ENCODE results near the gene ACACA.
"Not testable (repeated sequence)": the region's sequence is repeated elsewhere in the genome, so short reads cannot be mapped to it uniquely, and the experiment has no call there.

ACACA gene

GRCh38 chr17:37346863-37347402 is 59.7 kb downstream of the ACACA start:
- H3K27me3 Mint-ChIP-seq, H3K27ac Mint-ChIP-seq, H3K4me1 Mint-ChIP-seq, H3K4me3 Mint-ChIP-seq, H3K9me3 Mint-ChIP-seq, DNase-seq, CTCF ChIA-PET: not testable (repeated sequence)
- peaks cover 11% of the 10 kb centered on the region for H3K36me3 Mint-ChIP-seq

GRCh38 chr17:37344519-37344918 is 62.1 kb downstream of the ACACA start:
- Mint-ChIP-seq H3K9me3 (no peaks in the 10 kb centered on the region), H3K4me3 (no peak overlapping the region), H3K4me1 (peaks cover 3% of the 10 kb centered on the region), H3K27ac (no peak overlapping the region), H3K27me3 (no peaks in the 10 kb centered on the region), H3K36me3 (peaks cover 13% of the 10 kb centered on the region)
- CTCF ChIA-PET: no interaction called here
- DNase-seq: no peak

DNA sequence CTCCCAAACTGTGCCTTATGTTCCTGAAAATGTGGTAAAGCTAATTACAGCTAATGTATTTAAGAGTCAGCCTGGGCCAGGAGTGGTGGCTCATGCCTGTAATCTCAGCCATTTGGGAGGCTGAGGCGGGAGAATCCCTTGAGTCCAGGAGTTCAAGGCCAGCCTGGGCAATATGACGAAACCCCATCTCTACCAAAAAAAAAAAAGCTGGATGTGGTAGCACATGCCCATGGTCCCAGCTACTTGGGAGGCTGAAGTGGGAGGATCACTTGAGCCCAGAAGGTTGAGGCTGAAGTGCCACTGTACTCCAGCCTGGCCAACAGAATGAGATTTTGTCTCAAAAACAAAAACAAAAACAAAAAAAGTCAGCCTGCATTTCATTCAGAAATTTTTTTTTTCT is 64.0 kb downstream of the ACACA start:
- CTCF ChIA-PET: interaction anchor here (0.6 kb wide), 1 partner anchor 240 kb away, joined by 4 read pairs; no protein-coding TSS in a partner anchor
- H3K4me3 Mint-ChIP-seq: no peak overlapping the region
- H3K9me3 Mint-ChIP-seq: no peaks in the 10 kb centered on the region
- DNase-seq: no peak
- no peak overlapping the region for H3K27ac Mint-ChIP-seq
- no peaks in the 10 kb centered on the region for H3K27me3 Mint-ChIP-seq
- H3K4me1 Mint-ChIP-seq: peaks cover 3% of the 10 kb centered on the region
- peaks cover 15% of the 10 kb centered on the region for H3K36me3 Mint-ChIP-seq

GRCh38 chr17:37340804-37341203 is 65.8 kb downstream of the ACACA start:
- DNase-seq: no peak
- no peaks in the 10 kb centered on the region for H3K27me3 Mint-ChIP-seq
- H3K4me3 Mint-ChIP-seq: no peak overlapping the region
- peaks cover 3% of the 10 kb centered on the region for H3K4me1 Mint-ChIP-seq
- H3K36me3 Mint-ChIP-seq: peaks cover 10% of the 10 kb centered on the region
- no peak overlapping the region for H3K27ac Mint-ChIP-seq
- H3K9me3 Mint-ChIP-seq: no peaks in the 10 kb centered on the region
- CTCF ChIA-PET: interaction anchor here (1.9 kb wide), 1 partner anchor 32 kb away, joined by 4 read pairs; no protein-coding TSS in a partner anchor

- Mint-ChIP-seq H3K27ac (no peak overlapping the region), H3K27me3 (no peaks in the 10 kb centered on the region), H3K36me3 (peaks cover 10% of the 10 kb centered on the region), H3K4me1 (no peaks in the 10 kb centered on the region), H3K4me3 (no peak overlapping the region), H3K9me3 (no peaks in the 10 kb centered on the region)
- CTCF ChIA-PET: interaction anchor here (1.9 kb wide), 1 partner anchor 34 kb away, joined by 4 read pairs; no protein-coding TSS in a partner anchor
- DNase-seq: no peak
Observed at GRCh38 chr17:37339321-37339720, 67.3 kb downstream of the ACACA start.

DNA sequence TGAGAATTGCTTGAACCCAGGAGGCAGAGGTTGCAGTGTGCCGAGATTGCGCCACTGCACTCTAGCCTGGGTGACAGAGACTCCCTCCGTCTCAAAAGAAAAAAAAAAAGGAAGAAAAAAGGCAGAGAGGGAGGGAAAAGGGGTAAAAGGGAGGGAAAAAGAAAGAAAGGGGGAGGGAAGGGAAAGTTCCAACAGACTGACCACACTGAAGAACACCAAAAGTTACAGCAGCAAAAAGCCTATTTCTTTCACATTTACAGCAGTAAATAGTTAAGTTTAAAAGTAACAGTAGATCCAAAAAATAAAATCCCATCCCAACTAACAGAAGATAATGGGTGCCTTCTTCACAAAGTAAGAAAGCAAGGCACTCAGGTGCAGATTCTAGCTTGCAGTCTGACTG is 67.8 kb downstream of the ACACA start:
- no peak for DNase-seq
- no peak overlapping the region for H3K4me3 Mint-ChIP-seq
- H3K4me1 Mint-ChIP-seq: no peaks in the 10 kb centered on the region
- peaks cover 10% of the 10 kb centered on the region for H3K36me3 Mint-ChIP-seq
- H3K27ac Mint-ChIP-seq: no peak overlapping the region
- no peaks in the 10 kb centered on the region for H3K9me3 Mint-ChIP-seq
- no peaks in the 10 kb centered on the region for H3K27me3 Mint-ChIP-seq
- CTCF ChIA-PET: interaction anchor here (1.9 kb wide), 1 partner anchor 34 kb away, joined by 4 read pairs; no protein-coding TSS in a partner anchor

DNA sequence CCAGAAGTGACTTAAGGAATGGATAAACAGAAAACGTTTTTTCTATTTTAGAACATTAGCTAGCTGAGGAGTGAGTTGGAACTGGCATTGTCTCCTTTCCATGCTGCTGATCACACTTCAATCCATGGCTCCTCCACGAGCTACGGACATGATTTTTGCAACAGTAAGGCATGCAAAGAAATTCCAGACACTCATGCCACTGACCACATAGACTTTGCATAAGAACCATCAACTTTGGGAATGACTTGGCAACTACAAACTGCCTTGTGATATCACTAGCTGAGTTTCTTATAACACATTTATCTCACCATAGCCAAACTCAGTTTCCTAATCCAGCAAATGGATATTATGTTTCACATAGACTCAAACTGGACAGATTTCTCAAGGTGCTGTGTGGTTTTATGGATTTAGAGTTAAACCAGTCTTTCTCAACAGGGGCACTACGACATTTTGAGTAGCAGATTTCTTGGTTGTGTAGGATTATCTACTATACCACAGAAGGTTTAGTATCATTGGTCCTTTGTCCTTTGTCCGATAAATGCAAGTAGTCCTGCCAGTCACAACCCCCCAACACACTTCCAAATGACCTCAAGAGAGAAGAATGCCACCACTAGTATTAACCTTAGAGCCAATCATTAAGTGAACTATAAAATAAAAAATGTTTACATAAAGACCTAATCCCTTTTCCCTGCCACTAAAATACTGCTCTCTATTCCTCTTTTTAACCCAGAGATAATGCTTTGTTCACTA is 79.1 kb downstream of the ACACA start:
- Mint-ChIP-seq H3K27me3 (no peaks in the 10 kb centered on the region), H3K9me3 (no peaks in the 10 kb centered on the region), H3K27ac (no peak overlapping the region), H3K4me1 (no peaks in the 10 kb centered on the region), H3K36me3 (peaks cover 21% of the 10 kb centered on the region), H3K4me3 (no peak overlapping the region)
- no peak for DNase-seq
- CTCF ChIA-PET: no interaction called here

GRCh38 chr17:37322826-37323561 is 83.6 kb downstream of the ACACA start:
- DNase-seq: no peak
- no peak overlapping the region for H3K4me3 Mint-ChIP-seq
- CTCF ChIA-PET: no interaction called here
- peaks cover 16% of the 10 kb centered on the region for H3K36me3 Mint-ChIP-seq
- no peaks in the 10 kb centered on the region for H3K4me1 Mint-ChIP-seq
- H3K27ac Mint-ChIP-seq: no peak overlapping the region
- H3K9me3 Mint-ChIP-seq: no peaks in the 10 kb centered on the region
- H3K27me3 Mint-ChIP-seq: no peaks in the 10 kb centered on the region

GRCh38 chr17:37322106-37322505 is 84.5 kb downstream of the ACACA start:
- Mint-ChIP-seq H3K4me3 (no peak overlapping the region), H3K36me3 (peaks cover 13% of the 10 kb centered on the region)

GRCh38 chr17:37318931-37319594 is 87.6 kb downstream of the ACACA start:
- Mint-ChIP-seq H3K4me1 (no peaks in the 10 kb centered on the region), H3K36me3 (peaks cover 10% of the 10 kb centered on the region), H3K9me3 (no peaks in the 10 kb centered on the region), H3K27me3 (no peaks in the 10 kb centered on the region), H3K4me3 (no peak overlapping the region), H3K27ac (no peak overlapping the region)
- no peak for DNase-seq
- CTCF ChIA-PET: no interaction called here

More at GRCh38 chr17:37322106-37322505, 84.5 kb downstream of the ACACA start:
- Mint-ChIP-seq H3K27ac (no peak overlapping the region), H3K27me3 (no peaks in the 10 kb centered on the region), H3K9me3 (no peaks in the 10 kb centered on the region), H3K4me1 (no peaks in the 10 kb centered on the region)
- CTCF ChIA-PET: no interaction called here
- no peak for DNase-seq

GRCh38 chr17:37317867-37318266 is 88.8 kb downstream of the ACACA start:
- H3K27me3 Mint-ChIP-seq: no peaks in the 10 kb centered on the region
- no peak for DNase-seq
- CTCF ChIA-PET: no interaction called here
- peaks cover 8% of the 10 kb centered on the region for H3K36me3 Mint-ChIP-seq
- H3K27ac Mint-ChIP-seq: no peak overlapping the region
- H3K4me1 Mint-ChIP-seq: no peaks in the 10 kb centered on the region
- no peaks in the 10 kb centered on the region for H3K9me3 Mint-ChIP-seq
- no peak overlapping the region for H3K4me3 Mint-ChIP-seq

DNA sequence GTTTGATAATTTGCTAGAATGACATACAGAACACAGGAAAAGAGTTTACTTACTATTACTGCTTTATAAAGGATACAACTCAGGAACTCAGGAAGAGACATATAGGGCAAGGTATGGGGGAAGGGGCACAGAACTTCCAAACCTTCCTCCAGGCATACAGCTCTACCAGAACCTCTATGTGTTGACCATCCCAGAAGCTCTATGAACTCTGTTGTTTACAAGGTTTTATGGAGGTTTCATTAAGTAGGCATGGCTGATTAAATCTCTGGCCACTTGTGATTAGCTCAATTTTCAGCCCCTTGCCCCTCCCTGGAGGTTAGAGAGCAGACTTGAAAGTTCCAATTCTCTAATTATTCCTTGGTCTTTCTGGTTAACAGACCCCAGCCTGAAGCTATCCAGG is 91.0 kb downstream of the ACACA start:
- DNase-seq: no peak
- no peaks in the 10 kb centered on the region for H3K9me3 Mint-ChIP-seq
- H3K27ac Mint-ChIP-seq: no peak overlapping the region
- peaks cover 3% of the 10 kb centered on the region for H3K36me3 Mint-ChIP-seq
- no peaks in the 10 kb centered on the region for H3K4me1 Mint-ChIP-seq
- H3K4me3 Mint-ChIP-seq: no peak overlapping the region
- CTCF ChIA-PET: interaction anchor here (0.9 kb wide), 1 partner anchor 11 kb away, joined by 3 read pairs; no protein-coding TSS in a partner anchor
- no peaks in the 10 kb centered on the region for H3K27me3 Mint-ChIP-seq

- H3K4me1 Mint-ChIP-seq: no peaks in the 10 kb centered on the region
- no peak overlapping the region for H3K27ac Mint-ChIP-seq
- no peaks in the 10 kb centered on the region for H3K27me3 Mint-ChIP-seq
- no peak for DNase-seq
- no peaks in the 10 kb centered on the region for H3K9me3 Mint-ChIP-seq
- H3K4me3 Mint-ChIP-seq: no peak overlapping the region
- CTCF ChIA-PET: no interaction called here
- H3K36me3 Mint-ChIP-seq: peaks cover 3% of the 10 kb centered on the region
Observed at GRCh38 chr17:37312137-37312923, 94.3 kb downstream of the ACACA start.

DNA sequence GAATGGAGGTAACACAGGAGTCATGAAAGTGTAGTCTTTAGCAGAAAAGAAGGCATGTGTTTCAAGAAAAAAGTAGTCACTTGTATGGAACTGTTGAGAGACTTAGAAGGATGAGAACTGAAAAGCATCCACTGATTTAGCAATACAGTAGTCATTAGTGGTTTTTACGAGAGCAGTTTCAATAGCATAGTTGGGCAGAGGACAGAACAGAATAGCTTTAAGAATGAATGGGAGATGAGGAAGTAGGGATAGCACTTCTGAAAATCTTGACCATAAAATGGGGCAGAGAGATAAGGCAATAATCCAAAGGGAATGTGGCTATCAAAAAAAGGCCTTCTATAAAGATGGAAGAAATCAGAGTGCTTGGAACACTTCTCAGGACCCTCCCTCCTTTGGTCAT is 95.7 kb downstream of the ACACA start:
- no peak for DNase-seq
- H3K4me1 Mint-ChIP-seq: no peaks in the 10 kb centered on the region
- no peak overlapping the region for H3K27ac Mint-ChIP-seq
- H3K4me3 Mint-ChIP-seq: no peak overlapping the region
- no peaks in the 10 kb centered on the region for H3K36me3 Mint-ChIP-seq
- H3K27me3 Mint-ChIP-seq: no peaks in the 10 kb centered on the region
- H3K9me3 Mint-ChIP-seq: no peaks in the 10 kb centered on the region
- CTCF ChIA-PET: no interaction called here
